ENCODE measurements around the gene GSS. TPM values are rescaled to one million over a fixed set of nuclear protein-coding genes. Genes with fewer than 3 reads are reported as not detected.

The GSS gene
- total and polyA plus RNA-seq, 11 donors: 17.8 to 38.7 (median 27.6) TPM

GRCh38 chr20:34970193-34970840 is 14.7 kb upstream of the GSS start:
- TF ChIP-seq CTCF (IDR thresholded peaks at IDR 0.05) (no peak), POLR2A (IDR thresholded peaks at IDR 0.05) (no peak)
- H3K36me3 ChIP-seq: no peaks in the 10 kb centered on the region
- intact Hi-C loops (cut with DNase I): no loop called here
- 63 to 71% (median 69%) methylated on average over 6 to 7 of the region's 7 CpGs for WGBS, 4 donors
- H3K4me1 ChIP-seq: peaks cover 0 to 27% (median 7%) of the 10 kb centered on the region in 12 donors
- H3K27me3 ChIP-seq: no peaks in the 10 kb centered on the region
- DNase-seq (no peak), ATAC-seq (peak in 2 of 4 donors; percentile 24 to 51)
- no peak overlapping the region for H3K4me3 ChIP-seq
- peak overlapping the region in 4 of 12 donors; percentile 8 to 78 (median 66) for H3K27ac ChIP-seq
- H3K9me3 ChIP-seq: no peaks in the 10 kb centered on the region

- Histone ChIP-seq H3K9me3 (no peaks in the 10 kb centered on the region), H3K4me3 (no peak overlapping the region), H3K36me3 (no peaks in the 10 kb centered on the region), H3K27me3 (no peaks in the 10 kb centered on the region), H3K27ac (peak overlapping the region in 8 of 12 donors; percentile 55 to 84 (median 74)), H3K4me1 (peaks cover 0 to 27% (median 7%) of the 10 kb centered on the region in 12 donors)
- DNase-seq (no peak), ATAC-seq (no peak)
- WGBS, 4 donors: 51 to 61% (median 58%) methylated on average over 7 of the region's 7 CpGs
- intact Hi-C loops (cut with DNase I): loop anchor here in 1 of 10 donors (5.0 kb wide), 1 partner anchor 39 kb away; no protein-coding TSS in a partner anchor
- TF ChIP-seq POLR2A (IDR thresholded peaks at IDR 0.05) (no peak), CTCF (IDR thresholded peaks at IDR 0.05) (no peak)
Measured at GRCh38 chr20:34968042-34968775, 12.6 kb upstream of the GSS start.

GRCh38 chr20:34967421-34967820 is 11.8 kb upstream of the GSS start:
- no peak for DNase-seq
- WGBS, 4 donors: 86 to 89% (median 87%) methylated on average over 5 of the region's 5 CpGs
- no peak overlapping the region for H3K27ac ChIP-seq
- intact Hi-C loops (cut with DNase I): loop anchor here in 1 of 10 donors (5.0 kb wide), 1 partner anchor 40 kb away; no protein-coding TSS in a partner anchor
- no peaks in the 10 kb centered on the region for H3K27me3 ChIP-seq
- no peaks in the 10 kb centered on the region for H3K36me3 ChIP-seq
- TF ChIP-seq CTCF (IDR thresholded peaks at IDR 0.05): no peak
- H3K4me3 ChIP-seq: no peak overlapping the region
- ATAC-seq: no peak
- peaks cover 0 to 27% (median 7%) of the 10 kb centered on the region in 12 donors for H3K4me1 ChIP-seq
- H3K9me3 ChIP-seq: no peaks in the 10 kb centered on the region

GRCh38 chr20:34965051-34965450 is 9.4 kb upstream of the GSS start:
- no peak overlapping the region for H3K4me3 ChIP-seq
- TF ChIP-seq CTCF (IDR thresholded peaks at IDR 0.05) (no peak), POLR2A (IDR thresholded peaks at IDR 0.05) (no peak)
- H3K27me3 ChIP-seq: no peaks in the 10 kb centered on the region
- intact Hi-C loops (cut with DNase I): loop anchor here in 1 of 10 donors (5.0 kb wide), 1 partner anchor 42 kb away; no protein-coding TSS in a partner anchor
- ATAC-seq (no peak), DNase-seq (no peak)
- H3K4me1 ChIP-seq: peaks cover 0 to 27% (median 5%) of the 10 kb centered on the region in 12 donors
- WGBS, 4 donors: 94 to 98% (median 96%) methylated on average over 5 of the region's 5 CpGs
- H3K27ac ChIP-seq: no peak overlapping the region
- H3K9me3 ChIP-seq: no peaks in the 10 kb centered on the region
- no peaks in the 10 kb centered on the region for H3K36me3 ChIP-seq

Data from heart left ventricle (tissue), 16 donors.